Amniotic epithelial cell (primary cell): Measurements from ENCODE around the gene SHB.
A peak's percentile ranks its signal among the peaks of the same experiment; 100 is the strongest.

Experiments
- DNase-seq: peaks from one replicate; pipeline ENCODE4 v3.0.0-alpha.2; 2010; ENCODE audit warnings: low read depth

The SHB gene

GRCh38 chr9:37953206-37953774 lies 115.7 kb downstream of the SHB start:
- no peak for DNase-seq

- peak; percentile 94 for DNase-seq
Measured at GRCh38 chr9:37952731-37953130, 116.3 kb downstream of the SHB start.

DNA sequence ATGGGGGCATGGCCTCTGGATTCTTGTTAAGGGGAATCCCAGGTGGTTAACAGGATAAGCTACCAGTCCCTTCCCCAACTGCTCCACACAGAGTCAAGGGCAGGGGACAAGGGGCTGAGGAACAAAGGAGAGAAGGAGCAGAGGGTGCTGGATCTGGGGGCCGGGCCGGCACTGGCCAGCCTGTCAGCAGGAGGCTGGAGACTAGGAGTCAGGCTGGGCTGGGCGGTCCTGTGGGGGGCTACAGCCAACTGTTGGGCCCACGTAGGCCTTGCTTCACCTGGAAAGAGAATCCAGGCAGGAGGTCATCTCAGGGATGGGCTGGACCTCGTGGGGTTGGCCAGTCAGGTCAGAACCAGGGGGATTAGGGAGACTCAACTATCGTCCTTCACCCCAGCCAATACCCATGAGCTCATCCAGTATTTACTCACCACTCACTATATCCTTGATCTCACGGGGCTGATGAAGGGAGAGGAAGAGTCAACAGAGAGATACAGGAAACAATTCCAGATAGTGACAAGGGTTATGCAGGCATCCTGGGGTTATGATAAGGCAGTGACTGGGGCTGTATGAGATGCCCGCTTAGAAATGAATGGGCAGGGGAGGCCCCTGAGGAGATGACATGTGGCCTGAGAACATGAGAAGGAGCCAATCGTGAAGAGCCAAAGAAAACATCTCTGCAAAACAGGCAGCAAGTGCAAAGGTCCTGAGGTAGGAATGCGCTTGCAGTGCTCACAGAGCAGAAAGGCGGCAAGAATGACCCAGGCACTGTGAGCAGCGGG lies 117.2 kb downstream of the SHB start:
- DNase-seq, result no peak

DNA sequence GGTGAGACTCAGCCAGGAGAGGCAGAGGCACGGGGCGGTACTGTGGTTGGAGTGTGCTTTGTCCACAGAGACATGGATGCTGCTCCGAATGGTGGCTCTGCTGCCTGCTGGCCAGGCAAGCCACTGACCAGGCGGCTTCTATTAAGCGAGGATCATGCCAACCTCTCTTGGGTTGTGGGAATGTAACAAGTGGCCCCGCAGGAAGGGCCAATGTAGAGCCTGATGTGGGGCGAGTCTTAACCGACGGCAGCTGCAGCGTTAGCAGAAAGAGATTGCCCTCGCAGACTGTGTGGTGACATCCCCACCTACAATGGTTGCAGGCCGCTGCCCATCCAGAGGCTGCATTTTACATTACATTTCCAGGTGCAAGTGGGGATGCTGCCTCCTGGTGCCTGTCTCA lies 118.5 kb downstream of the SHB start:
- DNase-seq, result no peak

DNA sequence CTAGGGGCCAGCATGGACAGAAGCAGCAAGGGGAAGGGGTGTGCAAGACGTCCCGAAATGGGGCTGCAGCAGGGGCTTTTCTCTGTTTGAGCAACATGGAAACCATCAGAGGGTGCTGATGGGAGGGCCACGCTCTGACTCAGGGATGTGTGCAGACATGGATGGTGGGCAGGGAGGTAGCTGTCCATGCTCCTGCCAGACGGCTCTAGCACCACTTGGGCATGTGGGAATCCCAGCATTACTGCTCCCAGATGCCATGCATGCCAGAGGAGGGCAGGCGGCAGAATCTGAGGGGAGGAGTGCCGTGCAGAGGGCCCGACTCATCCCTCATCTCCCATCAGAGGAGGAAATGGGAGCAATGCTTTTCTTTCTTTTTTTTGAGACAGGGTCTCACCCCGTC lies 119.5 kb downstream of the SHB start:
- DNase-seq, result peak; percentile 54

GRCh38 chr9:37948417-37948980 lies 120.5 kb downstream of the SHB start:
- DNase-seq, result no peak

DNA sequence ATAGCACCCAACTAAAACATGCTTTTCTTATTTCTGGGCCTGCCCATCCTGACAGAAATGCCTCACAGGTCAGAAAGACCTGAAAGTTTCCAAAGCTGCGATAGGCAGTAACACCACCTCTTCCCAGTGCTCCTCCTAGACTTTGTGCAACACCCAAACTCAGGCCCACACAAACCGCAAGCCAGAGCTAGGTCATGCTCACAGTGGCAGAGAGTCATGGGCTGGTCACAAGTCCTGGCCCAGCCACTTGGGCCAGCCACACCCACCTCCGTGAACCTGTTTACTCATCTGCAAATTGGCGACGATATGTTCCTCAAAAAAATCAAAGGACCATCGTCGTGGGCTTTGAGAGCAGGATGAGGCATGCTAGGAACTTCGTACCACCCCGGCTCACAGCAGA lies 121.0 kb downstream of the SHB start:
- DNase-seq, result no peak

GRCh38 chr9:37947471-37947870 lies 121.6 kb downstream of the SHB start:
- no peak for DNase-seq

DNA sequence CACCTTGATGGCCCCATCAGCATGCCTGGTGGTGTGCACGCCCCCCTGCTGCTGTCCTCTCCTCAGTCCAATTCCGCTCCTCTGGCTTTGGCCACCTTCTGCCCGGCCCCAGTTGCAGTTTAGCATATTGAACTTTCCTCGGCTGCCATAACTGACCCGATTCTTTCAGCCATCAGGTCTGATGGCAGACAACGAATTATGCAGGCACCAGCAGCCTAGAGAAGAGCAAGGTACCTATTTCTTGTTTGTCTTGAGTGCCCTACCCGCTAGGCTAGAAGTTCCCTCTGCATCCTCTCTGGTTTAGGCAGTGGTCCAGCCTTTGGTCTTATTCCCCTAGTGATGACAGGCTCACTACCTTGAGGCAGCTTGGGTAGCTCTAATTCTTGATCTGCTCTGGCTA lies 122.1 kb downstream of the SHB start:
- no peak for DNase-seq

- DNase-seq, result no peak
Measured at GRCh38 chr9:37946041-37946440, 123.0 kb downstream of the SHB start.

DNA sequence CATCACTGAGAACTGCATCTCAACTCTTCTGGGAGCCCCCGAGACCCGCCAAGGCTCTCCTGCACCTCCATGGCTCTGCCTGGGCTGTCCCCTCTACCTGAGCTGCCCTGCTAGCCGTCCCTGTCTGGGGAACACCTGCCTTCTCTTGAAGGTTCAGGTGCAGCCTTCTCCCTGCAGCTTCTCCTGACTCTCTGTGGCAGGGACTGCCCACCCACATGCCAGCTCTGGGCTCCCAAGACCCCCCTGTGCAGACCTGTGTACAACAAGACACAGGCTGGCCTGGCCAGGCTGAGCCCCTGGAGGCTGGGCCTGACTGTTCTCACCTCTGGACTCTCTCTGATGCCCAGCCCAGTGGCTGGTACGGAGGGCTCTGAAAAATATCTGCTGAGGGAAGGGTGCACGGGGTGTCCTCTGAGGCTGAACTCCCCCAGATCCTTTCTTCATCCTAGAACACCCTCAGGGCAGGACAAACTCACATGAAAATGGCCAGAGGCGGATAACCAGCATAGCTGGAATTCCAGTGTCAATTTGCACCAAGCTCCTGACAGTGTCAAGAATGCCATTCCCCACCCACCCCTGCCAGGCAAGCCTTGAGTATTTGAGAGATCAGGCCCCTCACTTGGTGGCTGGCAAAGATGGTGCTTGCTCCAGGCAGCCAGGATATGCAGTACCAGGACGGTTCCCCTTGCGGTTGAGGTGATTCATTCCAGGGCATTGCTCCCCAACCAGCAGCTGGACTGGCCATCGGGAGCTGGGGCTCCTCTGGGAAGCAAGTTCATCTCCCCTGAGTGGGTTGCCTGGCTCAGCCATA lies 124.2 kb downstream of the SHB start:
- peak; percentile 96 for DNase-seq

DNA sequence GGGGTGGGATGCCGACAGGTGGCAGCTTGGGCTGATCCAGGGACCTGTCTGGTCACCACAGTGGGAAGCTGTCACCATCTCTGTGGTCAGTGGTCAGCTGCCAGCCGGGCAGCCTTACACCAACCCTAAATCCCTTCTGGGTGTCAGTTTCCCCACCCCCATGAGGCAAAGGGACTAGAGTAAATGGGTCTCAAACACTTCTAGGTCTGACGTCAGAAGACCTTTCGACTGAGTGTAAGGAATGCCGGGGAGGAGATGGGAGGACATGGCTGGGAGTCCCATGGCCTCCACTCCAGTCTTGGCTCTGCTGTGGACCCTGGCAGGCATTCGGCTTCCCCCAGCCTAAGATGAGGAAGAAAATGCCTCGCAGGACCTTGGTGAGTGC lies 124.8 kb downstream of the SHB start:
- DNase-seq, result no peak

GRCh38 chr9:37943345-37944265 lies 125.4 kb downstream of the SHB start:
- peak; percentile 85 for DNase-seq

DNA sequence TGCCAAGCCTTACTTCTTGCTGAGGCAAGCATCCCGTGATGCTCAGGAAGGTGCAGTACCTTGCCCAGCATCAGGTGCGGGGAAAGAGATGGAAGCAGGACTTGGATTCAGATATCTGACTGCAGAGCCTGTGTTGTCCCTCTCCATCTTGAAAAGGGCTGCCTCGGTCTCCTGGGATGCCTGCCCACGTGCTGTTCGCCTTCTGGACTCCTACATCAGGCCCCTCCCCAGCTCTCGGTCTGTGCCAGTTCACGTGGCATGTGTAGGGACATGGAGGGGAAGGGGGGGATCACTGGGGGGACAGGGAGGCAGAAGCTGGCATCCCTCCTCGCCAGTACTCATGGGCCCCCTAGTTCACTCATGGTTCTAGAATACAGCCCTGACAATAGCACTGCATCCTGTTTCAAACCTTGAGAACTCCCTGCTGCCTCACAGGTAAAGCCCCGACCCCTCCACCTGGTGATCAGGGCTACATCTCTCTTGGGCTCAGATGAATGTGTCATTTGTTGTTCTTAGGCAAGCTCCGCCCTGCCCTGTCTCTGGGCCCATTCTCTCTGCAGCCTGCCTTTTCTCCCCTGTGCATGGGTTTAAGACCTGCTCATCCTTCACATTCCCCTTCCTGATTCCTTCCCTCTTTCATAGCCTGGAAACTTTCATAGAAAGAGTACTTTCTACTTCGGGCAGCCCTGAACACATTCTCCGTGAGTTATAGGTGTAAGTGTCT lies 126.2 kb downstream of the SHB start:
- no peak for DNase-seq

GRCh38 chr9:37941253-37941652 lies 127.8 kb downstream of the SHB start:
- no peak for DNase-seq

- peak; percentile 80 for DNase-seq
Measured at GRCh38 chr9:37939575-37940095, 129.4 kb downstream of the SHB start.

- DNase-seq, result peak; percentile 74
Measured at GRCh38 chr9:37938121-37938891, 130.7 kb downstream of the SHB start.

DNA sequence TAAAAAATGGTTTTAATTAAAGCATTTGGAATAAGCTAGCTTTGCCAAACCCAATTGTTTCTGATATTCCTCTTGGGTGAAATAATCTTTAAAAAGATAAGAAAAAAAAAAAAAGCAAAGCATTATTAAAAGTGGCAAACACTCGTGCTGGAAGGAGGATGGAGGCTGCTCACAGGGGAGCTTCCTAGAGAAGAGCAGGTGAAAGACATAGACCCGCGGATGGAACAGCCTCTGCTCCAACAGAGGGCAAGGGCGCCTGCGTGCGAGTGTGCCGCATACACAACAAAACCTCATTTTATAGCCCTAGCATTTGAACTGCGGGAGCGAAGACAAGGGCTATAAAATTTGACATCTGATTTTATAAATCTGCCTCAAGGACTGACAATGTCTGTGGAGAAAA lies 131.7 kb downstream of the SHB start:
- DNase-seq, result no peak

GRCh38 chr9:37936965-37937364 lies 132.1 kb downstream of the SHB start:
- DNase-seq, result peak; percentile 90

DNA sequence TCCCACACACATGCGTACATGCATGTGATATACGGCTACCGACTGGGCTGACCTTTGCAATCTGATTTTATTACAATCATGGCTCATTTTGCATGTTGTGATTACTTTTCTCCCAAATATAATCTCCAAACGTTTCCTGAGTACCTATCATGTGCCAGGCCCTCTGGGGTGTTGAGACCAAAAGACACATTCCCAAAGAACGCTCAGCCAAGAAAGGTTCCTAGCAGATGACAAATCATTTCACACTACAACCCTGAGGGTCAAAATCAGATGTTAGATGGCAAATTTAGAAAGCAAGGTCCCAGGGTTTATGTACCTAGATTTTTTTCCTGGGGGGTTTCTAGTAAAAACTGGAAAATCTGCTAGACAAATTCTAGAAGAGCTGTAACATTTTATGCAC lies 132.7 kb downstream of the SHB start:
- no peak for DNase-seq
